Epithelial cell of proximal tubule (primary cell): ENCODE results near the gene ACTL8. TPM values are rescaled to one million over a fixed set of nuclear protein-coding genes. Genes with fewer than 3 reads are reported as not detected.

Source experiments
- DNase-seq: peaks from one replicate; pipeline ENCODE4 v3.0.0-alpha.2; 2011; ENCODE audit warnings: low read depth
- H3K4me3 ChIP-seq: 2 replicates; pipeline ENCODE4 v1.5.1; 2011; ENCODE audit warnings: low read depth, mild to moderate bottlenecking, low read length
- CTCF ChIP-seq: conservative IDR thresholded peaks from 2 replicates; pipeline ENCODE4 v1.5.1; 2012; ENCODE audit warnings: low read depth, mild to moderate bottlenecking, low read length
- total RNA-seq: library from RNA; depleted of rRNA; stranded (reverse); fragments of >200 nt; gene quantifications from 2 replicates; pipeline ENCODE4 v1.2.3, GENCODE V29; 2015

Gene ACTL8
- total RNA-seq, 1 donor from 2014 or later: not detected

- no peak for DNase-seq
- TF ChIP-seq CTCF: no peak
- no peak overlapping the region for H3K4me3 ChIP-seq
These were observed 34.8 kb downstream of the ACTL8 start for GRCh38 chr1:17789926-17790325.

- no peak overlapping the region for H3K4me3 ChIP-seq
- no peak for DNase-seq
- TF ChIP-seq CTCF: no peak
These were observed 35.4 kb downstream of the ACTL8 start for GRCh38 chr1:17790383-17791054.

- no peak overlapping the region for H3K4me3 ChIP-seq
- TF ChIP-seq CTCF: no peak
- DNase-seq: no peak
These were observed 35.9 kb downstream of the ACTL8 start for GRCh38 chr1:17791055-17791390.

GRCh38 chr1:17791480-17791879 lies 36.3 kb downstream of the ACTL8 start:
- DNase-seq: no peak
- H3K4me3 ChIP-seq: no peak overlapping the region
- no peak for TF ChIP-seq CTCF

- TF ChIP-seq CTCF: no peak
- DNase-seq: no peak
- no peak overlapping the region for H3K4me3 ChIP-seq
These were observed 37.3 kb downstream of the ACTL8 start for GRCh38 chr1:17792421-17792820.

GRCh38 chr1:17795081-17795809 lies 40.1 kb downstream of the ACTL8 start:
- TF ChIP-seq CTCF: no peak
- DNase-seq: no peak
- no peak overlapping the region for H3K4me3 ChIP-seq
